B cell (primary cell): Measurements from ENCODE around the gene TRAPPC2B. TPM values are rescaled to one million over a fixed set of nuclear protein-coding genes. Genes with fewer than 3 reads are reported as not detected.
A peak's percentile ranks its signal among the peaks of the same experiment; 100 is the strongest.

Experiments used
- ATAC-seq: fragments of 200-7000 bp; cut with Tn5 transposase; one replicate; pipeline ENCODE4 v1.10.0; 2021; ENCODE audit warnings: low read depth, mild to moderate bottlenecking, moderate number of reproducible peaks, moderate library complexity
- CTCF ChIA-PET: fragments of 350-600 bp; sonication (Branson Sonifier 250); formaldehyde crosslinking; loops from one replicate; lab custom pipeline; 2021; ENCODE audit warnings: antibody characterized with exemption, inconsistent platforms; lab: Charles Lee
- POLR2A ChIA-PET: fragments of 350-600 bp; sonication (Branson Sonifier 250); formaldehyde crosslinking; loops from one replicate; lab custom pipeline; 2021; ENCODE audit warnings: antibody characterized with exemption; lab: Charles Lee
- DNase-seq: peaks from one replicate; pipeline ENCODE4 v3.0.0; 2013
- H2AFZ ChIP-seq: 2 replicates; pipeline ENCODE4 v1.6.1; 2012; ENCODE audit warnings: mild to moderate bottlenecking, low read depth, low read length; ENCODE audit not compliant: insufficient read depth, poor library complexity, severe bottlenecking
- H3K27ac ChIP-seq, 2 donors: 1 replicate in 1 of 2; 2 replicates in 1 of 2; pipeline ENCODE4 v1.5.1; 2012 to 2013; ENCODE audit warnings: low read length in 2 of 2, mild to moderate bottlenecking in 2 of 2, moderate library complexity in 1 of 2
- H3K27me3 ChIP-seq, 4 experiments: fragments of 200-600 bp in 1 of 4; sonication (generic) in 1 of 4; replicated peaks in 1 of 4; 1 replicate in 2 of 4; 2 replicates in 2 of 4; pipeline versions ENCODE4 v1.6.1 to v1.7.0; 2013 to 2016; ENCODE audit warnings: low read length in 3 of 4, mild to moderate bottlenecking in 2 of 4, mixed read lengths in 1 of 4, moderate library complexity in 1 of 4; ENCODE audit not compliant: insufficient read depth in 4 of 4, control insufficient read depth in 3 of 4; ENCODE audit errors: control extremely low read depth in 1 of 4
- H3K36me3 ChIP-seq, 2 experiments: replicated peaks in 1 of 2; 1 replicate in 1 of 2; 2 replicates in 1 of 2; pipeline versions ENCODE4 v1.6.1 to v1.7.1; 2013; ENCODE audit warnings: low read length in 1 of 2; ENCODE audit not compliant: insufficient read depth in 2 of 2, control insufficient read depth in 1 of 2; ENCODE audit errors: control extremely low read depth in 1 of 2, extremely low read depth in 1 of 2
- H3K4me1 ChIP-seq, 2 donors: fragments of 200-600 bp in 1 of 2; sonication (generic) in 1 of 2; 1 replicate in 1 of 2; 2 replicates in 1 of 2; pipeline versions ENCODE4 v1.5.1 to v1.6.1; 2013 to 2017; ENCODE audit warnings: low read length in 2 of 2; ENCODE audit not compliant: control insufficient read depth in 2 of 2, insufficient read depth in 2 of 2
- H3K4me2 ChIP-seq: replicated peaks from 2 replicates; pipeline ENCODE3; 2012; ENCODE audit warnings: mild to moderate bottlenecking, low read depth, low read length; ENCODE audit not compliant: poor library complexity, severe bottlenecking
- H3K4me3 ChIP-seq, 5 experiments: fragments of 200-600 bp in 1 of 5; sonication (generic) in 1 of 5; 1 replicate in 3 of 5; 2 replicates in 2 of 5; pipeline versions ENCODE4 v1.5.1 to v1.7.0; 2011 to 2016; ENCODE audit warnings: low read length in 4 of 5, mild to moderate bottlenecking in 4 of 5, low read depth in 2 of 5, control low read depth in 1 of 5, moderate library complexity in 1 of 5; ENCODE audit not compliant: insufficient read depth in 1 of 5; ENCODE audit errors: control extremely low read depth in 1 of 5, extremely low read depth in 1 of 5
- H3K79me2 ChIP-seq: fragments of 200-600 bp; sonication (generic); one replicate; pipeline ENCODE4 v1.6.0; 2016; ENCODE audit warnings: low read length; ENCODE audit not compliant: control insufficient read depth, insufficient read depth
- H3K9ac ChIP-seq: fragments of 200-600 bp; sonication (generic); 2 replicates; pipeline ENCODE4 v1.6.1; 2017; ENCODE audit warnings: mild to moderate bottlenecking, low read length, moderate library complexity
- H3K9me3 ChIP-seq, 3 donors: one replicate each; pipeline versions ENCODE4 v1.6.1 to v1.7.1; 2013; ENCODE audit warnings: low read length in 2 of 3; ENCODE audit not compliant: control insufficient read depth in 2 of 3, insufficient read depth in 1 of 3; ENCODE audit errors: control extremely low read depth in 1 of 3
- H4K20me1 ChIP-seq: 2 replicates; pipeline ENCODE4 v1.6.0; 2012; ENCODE audit warnings: mild to moderate bottlenecking, low read length; ENCODE audit not compliant: insufficient read depth, control insufficient read depth, poor library complexity, severe bottlenecking
- H3K27ac Mint-ChIP-seq: one replicate; pipeline ENCODE4 v1.8.0; 2021; ENCODE audit warnings: mixed read lengths
- H3K27me3 Mint-ChIP-seq: one replicate; pipeline ENCODE4 v1.8.0; 2021; ENCODE audit warnings: mixed read lengths
- H3K4me1 Mint-ChIP-seq: one replicate; pipeline ENCODE4 v1.8.0; 2021; ENCODE audit warnings: mixed read lengths
- H3K4me3 Mint-ChIP-seq: one replicate; pipeline ENCODE4 v1.8.0; 2021; ENCODE audit warnings: mixed read lengths
- H3K9me3 Mint-ChIP-seq: one replicate; pipeline ENCODE4 v1.8.0; 2022; ENCODE audit warnings: mixed read lengths; ENCODE audit not compliant: insufficient read depth
- EZH2 ChIP-seq: IDR thresholded peaks from 2 replicates; pipeline ENCODE4 v1.6.1; 2012; ENCODE audit warnings: borderline replicate concordance, low read depth, mild to moderate bottlenecking, moderate library complexity, low read length; ENCODE audit not compliant: insufficient read depth, poor library complexity, severe bottlenecking
- WGBS: methylation state at CpG from one replicate; pipeline ENCODE4 v1.1.5; 2013; ENCODE audit warnings: missing lambda C conversion rate; ENCODE audit not compliant: insufficient coverage; 5-methylcytosine and 5-hydroxymethylcytosine counted together
- intact Hi-C: fragments of 100-400 bp; cut with micrococcal nuclease; formaldehyde crosslinking; loops from one replicate; pipeline ENCODE4 v1.10.0; 2022
- polyA plus RNA-seq: library from polyadenylated mRNA; depleted of rRNA; stranded (reverse); fragments of >200 nt; gene quantifications from 2 replicates; pipeline ENCODE4 v1.2.3, GENCODE V29; 2012
- total RNA-seq, 2 donors: library from RNA; stranded (reverse); fragments of 120-200 nt in 1 of 2; gene quantifications; 1 replicate in 1 of 2; 2 replicates in 1 of 2; pipeline versions ENCODE4 v1.2.3 to v1.2.4, GENCODE V29; 2013 to 2022
- TF ChIP-seq, protein P1 (sequence below): fragments of 200-600 bp; IDR thresholded peaks from one replicate; pipeline ENCODE4 v1.8.0; 2022; ENCODE audit warnings: antibody characterized with exemption, mild to moderate bottlenecking

Gene TRAPPC2B
- total and polyA plus RNA-seq, 2 donors (not counting 1 experiment from before 2014, with no cell fraction given), result 9.6 to 29.2 TPM

DNA sequence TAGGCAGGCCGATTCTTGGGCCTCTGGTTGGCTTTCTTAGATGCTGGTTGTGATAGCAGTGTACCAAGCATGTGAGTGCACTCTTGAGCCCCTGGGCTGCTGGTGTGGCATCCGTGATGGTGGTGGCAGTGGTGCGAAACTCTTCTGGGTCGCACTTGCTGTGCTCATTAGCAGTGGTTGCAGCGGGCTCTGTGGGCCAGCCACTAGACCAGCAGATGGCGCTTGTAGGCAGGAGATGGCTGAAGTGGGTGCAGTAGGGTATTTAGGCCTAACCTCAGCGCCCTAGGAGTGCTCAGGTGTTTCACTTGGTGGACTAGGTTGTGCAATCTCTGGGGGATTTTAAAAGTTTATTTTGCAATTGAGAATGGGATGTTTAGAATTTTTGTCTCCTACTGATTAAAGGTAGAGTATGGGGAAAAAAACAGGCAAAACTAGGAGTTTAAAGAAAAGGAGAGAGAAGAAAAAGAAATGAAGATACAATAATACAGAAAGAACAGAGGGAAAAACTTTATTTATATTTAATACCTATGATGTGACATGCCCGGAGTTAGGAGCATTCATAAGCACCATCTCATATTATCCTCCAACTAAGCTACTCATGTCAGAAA, 43.3 kb downstream of the TRAPPC2B start:
- WGBS, result 24% methylated on average over 7 of the region's 8 CpGs
- H3K4me1 ChIP-seq, result peaks cover 6 to 10% of the 10 kb centered on the region in 2 donors
- H3K9me3 ChIP-seq, result peaks cover 0 to 9% (median 0%) of the 10 kb centered on the region in 3 donors
- H3K27ac Mint-ChIP-seq, result no peak overlapping the region
- H3K4me1 Mint-ChIP-seq, result peaks cover 15% of the 10 kb centered on the region
- no peak overlapping the region for H3K27ac ChIP-seq
- no peaks in the 10 kb centered on the region for H4K20me1 ChIP-seq
- ChIA-PET POLR2A (no interaction called here), CTCF (interaction anchor here (0.8 to 1.3 kb wide), 3 partner anchors 29 to 496 kb away, joined by 3 to 6 read pairs (median 3); partner anchors contain the start of gene ZNF749)
- intact Hi-C loops, result loop anchor here (1.0 kb wide), 3 partner anchors 173 to 749 kb away; no protein-coding TSS in a partner anchor
- no peaks in the 10 kb centered on the region for H3K9me3 Mint-ChIP-seq
- H3K36me3 ChIP-seq, result no peaks in the 10 kb centered on the region
- H3K27me3 ChIP-seq, result no peaks in the 10 kb centered on the region
- DNase-seq (peak; percentile 78), ATAC-seq (peak; percentile 46)
- no peaks in the 10 kb centered on the region for H3K27me3 Mint-ChIP-seq
- no peak overlapping the region for H3K4me3 ChIP-seq
- H3K4me3 Mint-ChIP-seq, result no peak overlapping the region
- peak overlapping the region; percentile 10 for H3K4me2 ChIP-seq
- H3K9ac ChIP-seq, result no peak overlapping the region
- peaks cover 6% of the 10 kb centered on the region for H3K79me2 ChIP-seq
- peak overlapping the region; percentile 34 for H2AFZ ChIP-seq
- TF ChIP-seq, protein P1, sequence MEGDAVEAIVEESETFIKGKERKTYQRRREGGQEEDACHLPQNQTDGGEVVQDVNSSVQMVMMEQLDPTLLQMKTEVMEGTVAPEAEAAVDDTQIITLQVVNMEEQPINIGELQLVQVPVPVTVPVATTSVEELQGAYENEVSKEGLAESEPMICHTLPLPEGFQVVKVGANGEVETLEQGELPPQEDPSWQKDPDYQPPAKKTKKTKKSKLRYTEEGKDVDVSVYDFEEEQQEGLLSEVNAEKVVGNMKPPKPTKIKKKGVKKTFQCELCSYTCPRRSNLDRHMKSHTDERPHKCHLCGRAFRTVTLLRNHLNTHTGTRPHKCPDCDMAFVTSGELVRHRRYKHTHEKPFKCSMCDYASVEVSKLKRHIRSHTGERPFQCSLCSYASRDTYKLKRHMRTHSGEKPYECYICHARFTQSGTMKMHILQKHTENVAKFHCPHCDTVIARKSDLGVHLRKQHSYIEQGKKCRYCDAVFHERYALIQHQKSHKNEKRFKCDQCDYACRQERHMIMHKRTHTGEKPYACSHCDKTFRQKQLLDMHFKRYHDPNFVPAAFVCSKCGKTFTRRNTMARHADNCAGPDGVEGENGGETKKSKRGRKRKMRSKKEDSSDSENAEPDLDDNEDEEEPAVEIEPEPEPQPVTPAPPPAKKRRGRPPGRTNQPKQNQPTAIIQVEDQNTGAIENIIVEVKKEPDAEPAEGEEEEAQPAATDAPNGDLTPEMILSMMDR, result peak; percentile 72
- no peak for TF ChIP-seq EZH2
